HG02852 (cell line): ENCODE measurements around the gene CIITA.
A peak's percentile ranks its signal among the peaks of the same experiment; 100 is the strongest.

Source experiments
- ATAC-seq: cut with Tn5 transposase; IDR thresholded peaks from one replicate; pipeline ENCODE4 v1.9.1; 2021; ENCODE audit warnings: mild to moderate bottlenecking, moderate library complexity; ENCODE audit not compliant: unreplicated experiment

CIITA gene

GRCh38 chr16:10879681-10880589 is 2.9 kb downstream of the CIITA start:
- no peak for ATAC-seq

DNA sequence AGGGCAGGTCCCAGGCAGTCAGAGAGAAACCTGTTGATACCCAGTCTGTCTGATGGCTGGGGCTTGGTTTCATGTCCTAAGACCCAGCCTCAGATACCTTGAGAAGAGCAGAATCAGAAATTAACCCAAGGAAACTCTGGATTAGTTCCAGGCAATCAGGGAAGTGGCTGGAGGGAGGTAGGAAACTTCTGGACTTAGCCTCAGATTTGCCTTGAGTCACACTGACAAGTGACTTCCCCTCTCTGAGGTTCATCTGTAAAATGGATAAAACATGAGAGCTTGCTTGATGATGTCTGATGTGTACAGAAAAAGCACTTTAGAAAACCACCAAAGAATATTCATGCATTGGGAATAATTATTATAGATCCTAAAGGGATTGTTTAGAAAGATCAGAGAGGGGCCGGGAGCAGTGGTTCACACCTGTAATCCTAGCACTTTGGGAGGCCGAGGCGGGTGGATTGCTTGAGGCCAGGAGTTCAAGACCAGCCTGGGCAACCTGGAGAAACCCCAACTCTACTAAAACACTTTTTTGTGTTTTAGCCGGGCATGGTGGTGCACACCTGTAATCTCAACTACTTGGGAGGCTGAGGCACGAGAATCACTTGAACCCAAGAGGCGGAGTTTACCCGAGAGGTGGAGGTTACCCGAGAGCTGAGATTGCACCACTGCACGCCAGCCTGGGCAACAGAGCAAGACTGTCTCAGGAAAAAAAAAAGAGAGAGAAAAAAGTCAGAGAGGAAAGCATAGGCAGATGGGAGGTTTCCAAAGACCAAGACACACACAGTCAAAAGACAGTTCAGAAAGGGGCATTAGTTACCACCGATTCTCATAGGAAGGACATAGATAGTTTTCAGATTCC is 3.8 kb downstream of the CIITA start:
- ATAC-seq = no peak

- no peak for ATAC-seq
Measured at GRCh38 chr16:10881479-10882030, 4.6 kb downstream of the CIITA start.

GRCh38 chr16:10883004-10883403 is 6.0 kb downstream of the CIITA start:
- ATAC-seq = no peak

GRCh38 chr16:10885246-10885645 is 8.2 kb downstream of the CIITA start:
- no peak for ATAC-seq

DNA sequence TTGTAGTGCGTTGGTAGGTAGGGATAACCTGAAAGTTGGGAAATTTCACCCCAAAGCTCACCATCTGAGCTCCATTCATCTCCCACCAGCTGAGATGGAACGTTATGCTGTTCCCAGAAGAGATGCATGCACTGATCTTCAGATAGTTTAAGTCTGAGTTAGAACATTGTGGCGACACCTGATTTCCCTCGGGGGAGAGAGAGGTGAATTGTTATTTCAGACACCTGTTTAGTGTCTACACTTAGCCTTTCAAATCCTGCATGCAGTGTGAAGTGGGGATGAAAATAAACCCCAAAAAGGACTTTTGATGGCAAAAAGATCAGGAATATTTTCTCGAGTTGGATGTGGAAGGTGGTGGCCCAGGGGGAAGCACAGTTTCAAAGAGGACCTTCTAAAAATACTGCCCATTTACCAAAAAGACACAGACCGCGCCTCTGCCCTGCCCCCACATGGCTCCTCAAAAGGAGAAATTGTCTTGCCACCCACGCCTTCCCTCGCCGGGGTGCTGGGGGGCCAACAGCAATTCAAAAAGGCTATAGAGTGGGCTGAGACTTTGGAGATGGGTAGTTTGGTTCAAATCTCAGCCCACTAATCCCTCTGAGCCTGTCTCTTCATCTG is 11.4 kb downstream of the CIITA start:
- ATAC-seq = no peak

DNA sequence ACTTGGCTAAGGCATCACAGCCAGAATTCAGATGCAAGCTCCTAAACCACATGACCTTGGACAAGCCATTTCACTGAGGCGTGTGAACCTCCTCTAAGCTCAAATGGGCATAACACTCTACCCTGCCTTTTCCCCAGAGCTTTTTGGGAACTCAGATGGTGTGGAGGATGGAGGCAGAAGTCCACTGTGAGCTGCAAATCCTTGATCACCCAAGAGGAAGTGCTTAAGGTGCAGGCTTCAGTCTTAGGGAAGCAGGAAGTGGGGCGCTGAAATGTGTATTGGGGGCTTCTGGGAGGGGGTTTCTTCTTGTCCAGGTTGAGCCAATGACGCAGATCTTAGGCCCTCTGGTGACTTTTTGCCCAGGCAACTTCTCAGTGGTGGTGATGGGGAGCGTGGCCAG is 12.9 kb downstream of the CIITA start:
- no peak for ATAC-seq

DNA sequence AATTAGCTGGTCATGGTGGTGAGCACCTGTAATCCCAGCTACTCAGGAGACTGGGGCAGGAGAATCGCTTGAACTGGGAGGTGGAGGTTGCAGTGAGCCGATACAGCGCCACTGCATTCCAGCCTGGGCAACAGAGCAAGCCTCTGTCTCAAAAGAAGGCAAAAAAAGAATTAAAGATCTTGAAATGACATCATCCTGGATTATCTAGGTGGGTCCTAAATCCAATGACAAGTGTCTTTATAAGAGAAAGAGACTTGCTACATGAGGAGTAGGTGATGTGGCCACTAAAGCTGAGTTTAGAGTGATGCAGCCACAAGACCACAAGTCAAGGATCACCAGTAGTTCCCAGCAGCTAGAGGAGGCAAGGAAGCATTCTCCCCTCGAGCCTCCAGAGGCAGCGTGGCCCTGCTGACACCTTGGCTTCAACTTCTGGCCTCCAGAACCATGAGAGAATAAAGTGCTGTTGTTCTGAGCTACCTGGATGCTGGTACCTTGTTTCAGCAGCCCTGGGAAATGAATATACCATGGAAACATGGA is 15.8 kb downstream of the CIITA start:
- no peak for ATAC-seq

- ATAC-seq = no peak
Measured at GRCh38 chr16:10895053-10895946, 18.3 kb downstream of the CIITA start.

GRCh38 chr16:10896165-10896564 is 19.2 kb downstream of the CIITA start:
- ATAC-seq = no peak

GRCh38 chr16:10896723-10897122 is 19.7 kb downstream of the CIITA start:
- ATAC-seq = no peak

DNA sequence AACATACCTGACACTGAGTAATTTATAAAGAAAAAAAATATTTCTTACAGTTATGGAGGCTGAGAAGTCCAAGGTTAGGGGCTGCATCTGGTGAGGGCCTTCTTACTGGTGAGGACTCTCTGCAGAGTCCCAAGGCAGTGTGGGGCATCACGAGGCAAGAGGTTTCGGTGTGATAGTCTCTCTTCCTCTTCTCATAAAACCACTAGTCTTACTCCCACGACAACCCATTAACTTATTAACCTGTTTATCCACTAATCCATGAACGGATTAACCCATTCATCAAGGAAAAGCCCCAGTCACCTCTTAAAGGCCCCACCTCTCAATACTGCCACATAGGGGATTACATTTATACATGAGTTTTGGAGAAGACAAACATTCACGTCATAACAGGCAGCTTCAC is 20.1 kb downstream of the CIITA start:
- ATAC-seq = peak; percentile 53

- no peak for ATAC-seq
Measured at GRCh38 chr16:10902999-10903398, 26.0 kb downstream of the CIITA start.

DNA sequence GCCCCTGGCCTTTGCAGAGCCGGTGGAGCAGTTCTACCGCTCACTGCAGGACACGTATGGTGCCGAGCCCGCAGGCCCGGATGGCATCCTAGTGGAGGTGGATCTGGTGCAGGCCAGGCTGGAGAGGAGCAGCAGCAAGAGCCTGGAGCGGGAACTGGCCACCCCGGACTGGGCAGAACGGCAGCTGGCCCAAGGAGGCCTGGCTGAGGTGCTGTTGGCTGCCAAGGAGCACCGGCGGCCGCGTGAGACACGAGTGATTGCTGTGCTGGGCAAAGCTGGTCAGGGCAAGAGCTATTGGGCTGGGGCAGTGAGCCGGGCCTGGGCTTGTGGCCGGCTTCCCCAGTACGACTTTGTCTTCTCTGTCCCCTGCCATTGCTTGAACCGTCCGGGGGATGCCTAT is 29.5 kb downstream of the CIITA start:
- ATAC-seq = no peak

GRCh38 chr16:10906914-10907756 is 30.1 kb downstream of the CIITA start:
- ATAC-seq = no peak

GRCh38 chr16:10907757-10908045 is 30.7 kb downstream of the CIITA start:
- ATAC-seq = no peak

DNA sequence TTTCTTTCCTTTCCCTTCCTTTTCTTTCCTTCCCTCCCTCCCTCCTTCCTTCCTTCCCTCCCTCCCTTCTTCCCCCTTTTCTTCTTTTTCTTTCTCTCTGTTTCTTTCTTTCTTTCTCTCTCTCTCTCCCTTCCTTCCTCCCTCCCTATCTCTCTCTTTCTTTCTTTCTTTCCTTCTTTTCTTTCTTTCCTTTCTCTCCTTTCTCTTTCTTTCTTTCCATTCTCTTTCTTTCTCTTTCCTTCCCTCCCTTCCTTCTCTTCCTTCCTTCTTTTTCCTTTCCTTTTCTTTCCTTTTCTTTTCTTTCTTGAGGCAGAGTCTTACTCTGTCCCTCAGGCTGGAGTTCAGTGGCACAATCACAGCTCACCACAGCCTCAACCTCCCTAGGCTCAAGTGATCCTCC is 34.3 kb downstream of the CIITA start:
- no peak for ATAC-seq

DNA sequence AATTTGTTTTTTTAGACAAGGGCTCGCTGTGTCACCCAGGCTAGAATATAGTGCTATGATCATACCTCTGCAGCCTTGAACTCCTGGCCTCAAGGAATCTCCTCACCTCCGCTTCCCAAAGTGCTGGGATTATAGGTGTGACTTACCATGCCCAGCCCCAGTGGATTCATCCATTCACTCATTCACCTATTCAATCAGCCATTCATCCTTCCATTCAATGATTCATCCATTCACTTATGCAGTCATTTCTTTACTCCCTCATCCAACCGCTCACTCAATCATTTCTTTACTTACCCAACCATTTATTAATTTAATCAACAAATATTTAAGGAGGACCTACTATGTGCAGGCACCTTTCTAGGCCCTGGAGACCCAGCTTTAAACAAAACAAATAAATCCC is 39.5 kb downstream of the CIITA start:
- no peak for ATAC-seq

- no peak for ATAC-seq
Measured at GRCh38 chr16:10918294-10919002, 41.4 kb downstream of the CIITA start.
